MCF 10A (cell line): Measurements from ENCODE around the gene UPK3BL1. TPM values are rescaled to one million over a fixed set of nuclear protein-coding genes. Genes with fewer than 3 reads are reported as not detected.
"Not testable (repeated sequence)": the region's sequence is repeated elsewhere in the genome, so short reads cannot be mapped to it uniquely, and the experiment has no call there.

Experiments
- BruUV-seq: library from RNA; stranded (reverse); fragments of 400-500 nt; replicated peaks from 2 replicates; lab custom pipeline; 2021; lab: Mats Ljungman, UMichigan
- CTCF ChIA-PET: fragments of 300-600 bp; sonication (Branson Sonifier 250); formaldehyde crosslinking; extraction: SDS; loops from one replicate; lab custom pipeline; 2021; ENCODE audit warnings: antibody characterized with exemption, inconsistent platforms; lab: Yijun Ruan, JAX
- POLR2A ChIA-PET: fragments of 300-600, 350-650 bp; sonication (Branson Sonifier 250); formaldehyde crosslinking; extraction: SDS; loops from one replicate; lab custom pipeline; 2020; ENCODE audit warnings: antibody characterized with exemption, inconsistent platforms; lab: Yijun Ruan, JAX
- DNase-seq: peaks from one replicate; pipeline ENCODE4 v3.0.0-alpha.2; 2018; ENCODE audit not compliant: unreplicated experiment
- H3K27ac Mint-ChIP-seq: one replicate; pipeline ENCODE4 v1.8.0; 2022; ENCODE audit warnings: mild to moderate bottlenecking, low read depth, mixed read lengths; ENCODE audit not compliant: unreplicated experiment
- H3K27me3 Mint-ChIP-seq: one replicate; pipeline ENCODE4 v1.8.0; 2022; ENCODE audit warnings: mixed read lengths; ENCODE audit not compliant: insufficient read depth, unreplicated experiment
- H3K36me3 Mint-ChIP-seq: one replicate; pipeline ENCODE4 v1.8.0; 2022; ENCODE audit warnings: mild to moderate bottlenecking, moderate library complexity, mixed read lengths; ENCODE audit not compliant: insufficient read depth, unreplicated experiment
- H3K4me1 Mint-ChIP-seq: one replicate; pipeline ENCODE4 v1.8.0; 2022; ENCODE audit warnings: mixed read lengths; ENCODE audit not compliant: insufficient read depth, unreplicated experiment
- H3K4me3 Mint-ChIP-seq: one replicate; pipeline ENCODE4 v1.8.0; 2022; ENCODE audit warnings: mild to moderate bottlenecking, moderate library complexity, mixed read lengths; ENCODE audit not compliant: unreplicated experiment
- H3K9me3 Mint-ChIP-seq: one replicate; pipeline ENCODE4 v1.8.0; 2022; ENCODE audit warnings: mixed read lengths; ENCODE audit not compliant: unreplicated experiment
- intact Hi-C: fragments of 100-400 bp; cut with micrococcal nuclease; formaldehyde crosslinking; loops from 2 replicates; pipeline ENCODE4 v1.14.1; 2022
- total RNA-seq: library from RNA; stranded (reverse); gene quantifications from 2 replicates; pipeline ENCODE4 v1.2.3, GENCODE V29; 2022

UPK3BL1 gene
- total RNA-seq, 1 experiment from 2014 or later, result 16.1 TPM

GRCh38 chr7:102671956-102672307 lies 29.3 kb upstream of the UPK3BL1 start:
- H3K36me3 Mint-ChIP-seq, H3K27me3 Mint-ChIP-seq, DNase-seq, H3K27ac Mint-ChIP-seq, CTCF ChIA-PET, H3K4me1 Mint-ChIP-seq, H3K4me3 Mint-ChIP-seq, BruUV-seq, intact Hi-C loops, POLR2A ChIA-PET, H3K9me3 Mint-ChIP-seq: not testable (repeated sequence)

GRCh38 chr7:102671166-102671955 lies 28.8 kb upstream of the UPK3BL1 start, which contains the start of gene POLR2J2:
Gene POLR2J2 (minus strand): TSS chr7:102671663. CDS start chr7:102671601, 62 bp downstream.
- H3K4me1 Mint-ChIP-seq, H3K4me3 Mint-ChIP-seq, intact Hi-C loops, H3K27ac Mint-ChIP-seq, H3K9me3 Mint-ChIP-seq, H3K36me3 Mint-ChIP-seq, BruUV-seq, CTCF ChIA-PET, DNase-seq, POLR2A ChIA-PET, H3K27me3 Mint-ChIP-seq: not testable (repeated sequence)

GRCh38 chr7:102667523-102667922 lies 24.9 kb upstream of the UPK3BL1 start:
- BruUV-seq, H3K9me3 Mint-ChIP-seq, H3K36me3 Mint-ChIP-seq, H3K27me3 Mint-ChIP-seq, H3K4me1 Mint-ChIP-seq, H3K27ac Mint-ChIP-seq, H3K4me3 Mint-ChIP-seq, CTCF ChIA-PET, intact Hi-C loops, DNase-seq, POLR2A ChIA-PET: not testable (repeated sequence)

- H3K9me3 Mint-ChIP-seq, DNase-seq, intact Hi-C loops, CTCF ChIA-PET, H3K4me1 Mint-ChIP-seq, POLR2A ChIA-PET, H3K27me3 Mint-ChIP-seq, H3K4me3 Mint-ChIP-seq, BruUV-seq, H3K27ac Mint-ChIP-seq, H3K36me3 Mint-ChIP-seq: not testable (repeated sequence)
These were observed 24.3 kb upstream of the UPK3BL1 start for GRCh38 chr7:102666850-102667249.

- H3K9me3 Mint-ChIP-seq, H3K36me3 Mint-ChIP-seq, DNase-seq, H3K27ac Mint-ChIP-seq, CTCF ChIA-PET, BruUV-seq, H3K27me3 Mint-ChIP-seq, H3K4me3 Mint-ChIP-seq, H3K4me1 Mint-ChIP-seq, POLR2A ChIA-PET, intact Hi-C loops: not testable (repeated sequence)
These were observed 22.2 kb upstream of the UPK3BL1 start for GRCh38 chr7:102664765-102665164.

- H3K9me3 Mint-ChIP-seq, H3K27me3 Mint-ChIP-seq, H3K4me1 Mint-ChIP-seq, CTCF ChIA-PET, H3K36me3 Mint-ChIP-seq, H3K27ac Mint-ChIP-seq, intact Hi-C loops, BruUV-seq, DNase-seq, H3K4me3 Mint-ChIP-seq, POLR2A ChIA-PET: not testable (repeated sequence)
These were observed 7.3 kb upstream of the UPK3BL1 start, which contains the start of gene SPDYE2B for GRCh38 chr7:102649924-102650323. Gene SPDYE2B (plus strand): TSS chr7:102650319. CDS start chr7:102652349, 2,030 bp downstream.

GRCh38 chr7:102647813-102648212 lies 5.2 kb upstream of the UPK3BL1 start:
- DNase-seq, H3K4me1 Mint-ChIP-seq, H3K36me3 Mint-ChIP-seq, POLR2A ChIA-PET, CTCF ChIA-PET, intact Hi-C loops, H3K4me3 Mint-ChIP-seq, BruUV-seq, H3K9me3 Mint-ChIP-seq, H3K27me3 Mint-ChIP-seq, H3K27ac Mint-ChIP-seq: not testable (repeated sequence)

GRCh38 chr7:102643404-102643803 lies 813 bp upstream of the UPK3BL1 start:
- H3K36me3 Mint-ChIP-seq, H3K27me3 Mint-ChIP-seq, POLR2A ChIA-PET, intact Hi-C loops, H3K9me3 Mint-ChIP-seq, H3K4me3 Mint-ChIP-seq, DNase-seq, BruUV-seq, CTCF ChIA-PET, H3K27ac Mint-ChIP-seq, H3K4me1 Mint-ChIP-seq: not testable (repeated sequence)

- H3K36me3 Mint-ChIP-seq, DNase-seq, H3K9me3 Mint-ChIP-seq, H3K4me3 Mint-ChIP-seq, H3K4me1 Mint-ChIP-seq, BruUV-seq, POLR2A ChIA-PET, intact Hi-C loops, H3K27me3 Mint-ChIP-seq, CTCF ChIA-PET, H3K27ac Mint-ChIP-seq: not testable (repeated sequence)
These were observed 3.7 kb downstream of the UPK3BL1 start for GRCh38 chr7:102638848-102639247.
